T-helper 17 cell (primary cell): ENCODE data around the gene WNT8B. TPM values are rescaled to one million over a fixed set of nuclear protein-coding genes. Genes with fewer than 3 reads are reported as not detected.
A peak's percentile ranks its signal among the peaks of the same experiment; 100 is the strongest.

Experiments used
- ATAC-seq: fragments of 150-1000 bp; cut with Tn5 transposase; 2 replicates; pipeline ENCODE4 v1.10.0; 2021; ENCODE audit warnings: mild to moderate bottlenecking, moderate library complexity
- DNase-seq, 3 donors: peaks; one replicate each; pipeline versions ENCODE4 v3.0.0 to v3.0.0-alpha.2; 2020 to 2021
- H3K9me3 ChIP-seq: one replicate; pipeline ENCODE4 v1.7.0; 2013; ENCODE audit warnings: low read length, mild to moderate bottlenecking; ENCODE audit not compliant: control insufficient read depth, poor library complexity, severe bottlenecking
- H3K27ac Mint-ChIP-seq: one replicate; pipeline ENCODE4 v1.8.0; 2022; ENCODE audit warnings: mild to moderate bottlenecking, moderate library complexity, mixed read lengths
- H3K27me3 Mint-ChIP-seq: one replicate; pipeline ENCODE4 v1.8.0; 2022; ENCODE audit warnings: mixed read lengths
- H3K36me3 Mint-ChIP-seq: one replicate; pipeline ENCODE4 v1.8.0; 2022; ENCODE audit warnings: low read depth, mixed read lengths
- H3K4me1 Mint-ChIP-seq: one replicate; pipeline ENCODE4 v1.8.0; 2022; ENCODE audit warnings: mild to moderate bottlenecking, mixed read lengths
- H3K4me3 Mint-ChIP-seq: one replicate; pipeline ENCODE4 v1.8.0; 2022; ENCODE audit warnings: mild to moderate bottlenecking, moderate library complexity, mixed read lengths
- total RNA-seq, 4 donors: library from RNA in 2 of 4; stranded (reverse) in 2 of 4; gene quantifications; one replicate each; pipeline ENCODE4 v1.2.3 and lab custom pipeline; 2022 to 2026

The WNT8B gene
- total RNA-seq, 2 donors from 2014 or later, result not detected

DNA sequence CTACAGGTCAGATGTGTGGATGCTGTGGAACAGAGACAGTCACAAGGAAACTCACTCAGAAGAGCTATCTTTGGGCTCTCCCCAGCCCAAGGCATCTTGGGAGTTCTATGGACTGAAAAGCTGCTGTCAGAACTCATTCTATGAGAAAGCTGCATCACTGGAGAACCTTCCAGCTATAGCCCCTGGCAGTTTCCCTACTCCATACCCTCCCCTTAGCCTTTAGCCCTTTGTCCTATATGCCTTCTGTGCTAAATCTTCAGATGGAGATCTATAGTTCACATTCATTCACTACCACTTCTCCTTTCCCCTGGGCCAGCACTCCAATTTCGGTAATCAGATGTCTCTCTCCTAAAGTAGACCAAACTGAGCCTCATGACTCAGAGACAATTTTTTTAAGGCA lies 6.9 kb downstream of the WNT8B start:
- Mint-ChIP-seq H3K36me3 (peaks cover 2% of the 10 kb centered on the region), H3K27me3 (peaks cover 31% of the 10 kb centered on the region), H3K27ac (no peak overlapping the region), H3K4me3 (no peak overlapping the region), H3K4me1 (no peaks in the 10 kb centered on the region)
- H3K9me3 ChIP-seq, result no peaks in the 10 kb centered on the region
- DNase-seq (no peak), ATAC-seq (no peak)

DNA sequence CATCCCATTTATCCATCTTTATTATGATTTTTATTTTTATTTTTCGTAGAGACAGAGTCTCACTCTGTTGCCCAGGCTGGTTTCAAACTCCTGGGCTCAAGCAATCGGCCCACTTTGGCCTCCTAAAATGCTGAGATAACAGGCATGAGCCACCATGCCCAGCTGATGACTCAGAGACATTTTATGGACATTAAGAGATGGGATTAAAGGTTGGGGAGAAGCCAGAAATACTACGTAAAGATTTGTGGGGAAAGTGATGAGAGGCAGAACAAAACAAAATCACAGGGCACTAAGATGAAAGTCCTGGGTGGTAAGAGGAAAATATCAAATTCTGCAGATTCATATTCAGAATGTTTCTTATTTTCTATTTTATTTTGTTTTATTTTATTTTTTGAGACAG lies 7.6 kb downstream of the WNT8B start:
- no peak overlapping the region for H3K4me3 Mint-ChIP-seq

DNA sequence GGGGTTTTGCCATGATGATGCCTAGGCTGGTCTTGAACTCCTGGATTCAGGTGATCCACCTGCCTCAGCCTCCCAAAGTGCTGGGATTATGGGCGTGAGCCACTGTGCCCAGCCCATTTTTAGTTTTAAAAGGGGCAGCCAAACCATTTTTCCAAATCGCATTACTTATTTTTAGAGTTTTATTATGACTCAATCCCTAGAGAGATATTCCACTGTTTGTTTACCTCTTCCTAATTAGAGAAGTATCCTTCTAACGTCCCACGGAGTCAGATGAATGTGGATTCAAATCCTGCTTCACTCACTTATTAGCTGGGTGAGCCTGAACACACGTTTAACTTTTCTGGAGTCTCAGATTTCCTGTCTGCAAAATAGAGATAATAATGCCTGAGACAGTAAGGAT lies 15.2 kb downstream of the WNT8B start:
- peaks cover 2% of the 10 kb centered on the region for H3K36me3 Mint-ChIP-seq
- no peaks in the 10 kb centered on the region for H3K9me3 ChIP-seq
- H3K27me3 Mint-ChIP-seq, result peaks cover 41% of the 10 kb centered on the region
- no peak for DNase-seq
- H3K4me1 Mint-ChIP-seq, result peaks cover 12% of the 10 kb centered on the region
- H3K4me3 Mint-ChIP-seq, result no peak overlapping the region
- ATAC-seq, result no peak
- no peak overlapping the region for H3K27ac Mint-ChIP-seq

More for the DNA sequence above, 7.6 kb downstream of the WNT8B start:
- DNase-seq, result no peak
- peaks cover 2% of the 10 kb centered on the region for H3K36me3 Mint-ChIP-seq
- no peaks in the 10 kb centered on the region for H3K9me3 ChIP-seq
- H3K27ac Mint-ChIP-seq, result no peak overlapping the region
- no peak for ATAC-seq
- no peaks in the 10 kb centered on the region for H3K4me1 Mint-ChIP-seq
- peaks cover 31% of the 10 kb centered on the region for H3K27me3 Mint-ChIP-seq

DNA sequence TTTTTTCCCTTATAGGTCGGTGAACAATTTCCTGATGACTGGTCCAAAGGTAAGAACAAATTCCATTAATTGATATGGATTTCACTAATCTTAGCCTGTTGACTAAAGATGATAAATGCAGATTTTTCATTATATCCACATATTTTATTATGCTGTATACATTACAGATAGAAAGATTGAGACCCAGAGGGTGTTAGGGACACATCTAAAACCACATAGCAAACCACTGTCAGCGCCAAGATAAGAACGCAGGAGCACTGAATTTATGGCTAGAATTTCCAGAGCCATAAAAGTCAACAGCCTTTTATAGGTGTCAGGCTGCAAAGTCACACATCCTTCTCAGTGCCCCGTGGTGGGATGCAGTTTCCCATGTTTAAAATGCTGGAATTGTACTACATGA lies 16.2 kb downstream of the WNT8B start:
- Mint-ChIP-seq H3K27ac (no peak overlapping the region), H3K4me1 (peaks cover 15% of the 10 kb centered on the region), H3K27me3 (peaks cover 34% of the 10 kb centered on the region), H3K36me3 (peaks cover 2% of the 10 kb centered on the region), H3K4me3 (no peak overlapping the region)
- no peaks in the 10 kb centered on the region for H3K9me3 ChIP-seq
- no peak for ATAC-seq
- no peak for DNase-seq

DNA sequence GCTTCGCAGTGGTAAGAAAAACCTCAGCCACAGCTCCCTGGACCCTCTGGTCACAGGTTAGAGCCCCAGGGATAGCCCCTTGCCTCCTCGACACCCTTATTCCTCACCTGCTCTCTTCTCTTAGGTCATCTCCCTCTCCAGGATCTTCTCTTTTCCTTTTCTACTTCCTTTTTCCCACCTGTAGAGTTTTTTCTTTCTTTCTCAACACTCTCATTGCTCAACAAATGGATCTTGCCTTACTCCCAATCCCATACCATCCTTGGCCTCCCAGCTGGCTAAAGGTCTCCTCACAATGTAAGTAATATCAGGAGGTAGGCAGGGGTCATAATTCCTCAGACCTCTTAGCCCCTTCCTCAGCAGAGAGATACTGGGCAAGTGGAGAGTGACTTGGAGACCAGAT lies 17.2 kb downstream of the WNT8B start:
- H3K9me3 ChIP-seq, result no peaks in the 10 kb centered on the region
- H3K4me3 Mint-ChIP-seq, result no peak overlapping the region
- DNase-seq (no peak), ATAC-seq (no peak)
- H3K36me3 Mint-ChIP-seq, result peaks cover 2% of the 10 kb centered on the region
- H3K27me3 Mint-ChIP-seq, result peaks cover 29% of the 10 kb centered on the region
- H3K27ac Mint-ChIP-seq, result no peak overlapping the region
- peaks cover 15% of the 10 kb centered on the region for H3K4me1 Mint-ChIP-seq

DNA sequence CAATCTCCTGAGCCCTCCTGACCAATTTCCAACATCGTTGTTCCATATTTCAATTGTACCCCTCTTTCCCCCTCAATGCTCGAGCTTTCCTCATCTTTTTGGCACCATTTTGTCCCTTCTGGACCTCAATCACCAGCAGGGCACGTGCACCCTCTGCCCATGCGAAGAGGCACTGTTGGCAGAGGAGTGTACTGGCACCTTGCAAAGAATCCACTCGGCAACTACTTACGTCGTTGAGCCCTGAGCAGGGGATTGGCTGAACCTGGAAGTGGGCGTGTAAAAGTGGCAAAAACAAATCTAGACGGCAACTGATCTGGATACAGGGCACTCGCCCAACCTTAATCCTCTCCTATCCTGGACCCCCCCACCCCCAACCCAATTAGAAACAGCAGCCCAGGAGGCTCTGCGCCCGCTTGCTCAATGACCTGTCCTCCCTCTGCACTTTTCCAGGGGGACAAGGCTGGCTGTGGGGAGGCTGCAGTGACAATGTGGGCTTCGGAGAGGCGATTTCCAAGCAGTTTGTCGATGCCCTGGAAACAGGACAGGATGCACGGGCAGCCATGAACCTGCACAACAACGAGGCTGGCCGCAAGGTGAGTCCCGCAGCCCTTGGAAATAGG lies 18.8 kb downstream of the WNT8B start:
- ATAC-seq (peak; percentile 95), DNase-seq (peak; percentile 61 to 92 (median 80))
- Mint-ChIP-seq H3K27me3 (peaks cover 29% of the 10 kb centered on the region), H3K4me1 (peaks cover 15% of the 10 kb centered on the region), H3K4me3 (peak overlapping the region; percentile 90), H3K27ac (no peak overlapping the region), H3K36me3 (peaks cover 5% of the 10 kb centered on the region)
- no peaks in the 10 kb centered on the region for H3K9me3 ChIP-seq

DNA sequence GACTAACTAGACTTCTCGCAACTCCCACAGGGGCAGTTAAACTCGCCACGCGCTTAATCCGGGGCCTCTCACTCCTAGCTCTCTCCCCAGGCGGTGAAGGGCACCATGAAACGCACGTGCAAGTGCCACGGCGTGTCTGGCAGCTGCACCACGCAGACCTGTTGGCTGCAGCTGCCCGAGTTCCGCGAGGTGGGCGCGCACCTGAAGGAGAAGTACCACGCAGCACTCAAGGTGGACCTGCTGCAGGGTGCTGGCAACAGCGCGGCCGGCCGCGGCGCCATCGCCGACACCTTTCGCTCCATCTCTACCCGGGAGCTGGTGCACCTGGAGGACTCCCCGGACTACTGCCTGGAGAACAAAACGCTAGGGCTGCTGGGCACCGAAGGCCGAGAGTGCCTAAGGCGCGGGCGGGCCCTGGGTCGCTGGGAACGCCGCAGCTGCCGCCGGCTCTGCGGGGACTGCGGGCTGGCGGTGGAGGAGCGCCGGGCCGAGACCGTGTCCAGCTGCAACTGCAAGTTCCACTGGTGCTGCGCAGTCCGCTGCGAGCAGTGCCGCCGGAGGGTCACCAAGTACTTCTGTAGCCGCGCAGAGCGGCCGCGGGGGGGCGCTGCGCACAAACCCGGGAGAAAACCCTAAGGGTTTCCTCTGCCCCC lies 19.5 kb downstream of the WNT8B start:
- no peak overlapping the region for H3K27ac Mint-ChIP-seq
- ATAC-seq, result peak; percentile 69
- H3K36me3 Mint-ChIP-seq, result peaks cover 5% of the 10 kb centered on the region
- H3K9me3 ChIP-seq, result no peaks in the 10 kb centered on the region
- H3K27me3 Mint-ChIP-seq, result peaks cover 29% of the 10 kb centered on the region
- peak; percentile 50 to 63 (median 51) for DNase-seq
- peaks cover 15% of the 10 kb centered on the region for H3K4me1 Mint-ChIP-seq
- peak overlapping the region; percentile 90 for H3K4me3 Mint-ChIP-seq

DNA sequence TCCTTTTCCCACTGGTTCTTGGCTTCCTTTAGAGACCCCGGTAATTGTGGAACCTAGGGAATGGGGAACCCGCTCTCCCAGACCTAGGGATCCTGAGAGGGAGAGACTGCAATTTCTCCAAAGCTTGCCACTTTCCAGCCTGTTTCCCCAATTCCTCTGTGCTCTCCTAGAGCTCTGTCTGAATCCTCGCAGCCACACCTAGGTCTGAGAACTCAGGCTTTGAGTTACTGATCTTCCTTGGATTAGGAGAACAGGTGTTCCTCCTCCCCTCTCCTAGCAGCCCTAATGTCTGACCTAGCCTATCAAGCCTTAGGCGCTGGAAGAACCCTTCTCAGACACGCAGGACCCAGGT lies 20.0 kb downstream of the WNT8B start:
- no peak for DNase-seq
- peaks cover 29% of the 10 kb centered on the region for H3K27me3 Mint-ChIP-seq
- no peak for ATAC-seq
- no peaks in the 10 kb centered on the region for H3K9me3 ChIP-seq
- peaks cover 15% of the 10 kb centered on the region for H3K4me1 Mint-ChIP-seq
- peak overlapping the region; percentile 90 for H3K4me3 Mint-ChIP-seq
- H3K27ac Mint-ChIP-seq, result no peak overlapping the region
- peaks cover 5% of the 10 kb centered on the region for H3K36me3 Mint-ChIP-seq

DNA sequence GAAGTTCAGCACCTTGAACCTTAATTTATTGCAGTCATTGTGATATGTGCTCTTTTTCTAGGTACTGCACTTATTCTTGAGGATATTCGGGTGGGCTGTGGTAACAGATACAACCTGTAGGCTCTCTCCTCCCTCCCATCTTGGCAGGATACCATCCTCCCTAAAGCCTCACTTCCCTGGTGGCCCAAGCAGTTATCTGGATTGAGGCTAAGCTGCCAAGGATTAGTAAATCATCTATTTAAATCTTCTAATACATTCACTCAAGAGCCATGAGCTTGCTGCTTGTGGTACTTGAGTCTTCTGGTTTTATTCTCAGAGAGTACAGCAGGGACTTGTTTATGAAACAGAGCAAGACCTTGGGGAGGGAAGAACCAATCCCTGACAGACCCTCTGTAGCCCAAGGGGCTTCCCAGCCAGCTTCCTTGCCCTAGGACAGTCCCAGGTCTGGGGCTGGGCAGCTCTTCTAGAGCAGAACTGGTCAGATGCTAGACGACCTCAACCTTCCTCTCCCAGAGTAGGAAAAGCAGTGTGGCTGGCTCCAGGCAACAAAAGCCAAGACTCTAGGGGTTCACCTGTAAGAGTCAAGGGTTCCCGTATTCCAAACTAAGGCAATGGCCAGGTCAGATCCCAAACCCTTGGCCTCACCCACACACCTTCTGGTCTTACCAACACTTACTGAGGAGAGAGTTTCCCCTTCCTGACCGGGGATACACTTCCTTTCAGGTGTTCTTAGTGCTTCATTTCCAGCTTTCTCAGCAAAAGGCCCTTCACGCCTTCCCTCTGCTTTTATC lies 21.3 kb downstream of the WNT8B start:
- no peaks in the 10 kb centered on the region for H3K9me3 ChIP-seq
- Mint-ChIP-seq H3K27ac (no peak overlapping the region), H3K4me1 (peaks cover 15% of the 10 kb centered on the region), H3K27me3 (peaks cover 25% of the 10 kb centered on the region), H3K36me3 (peaks cover 7% of the 10 kb centered on the region), H3K4me3 (no peak overlapping the region)
- ATAC-seq (no peak), DNase-seq (no peak)

DNA sequence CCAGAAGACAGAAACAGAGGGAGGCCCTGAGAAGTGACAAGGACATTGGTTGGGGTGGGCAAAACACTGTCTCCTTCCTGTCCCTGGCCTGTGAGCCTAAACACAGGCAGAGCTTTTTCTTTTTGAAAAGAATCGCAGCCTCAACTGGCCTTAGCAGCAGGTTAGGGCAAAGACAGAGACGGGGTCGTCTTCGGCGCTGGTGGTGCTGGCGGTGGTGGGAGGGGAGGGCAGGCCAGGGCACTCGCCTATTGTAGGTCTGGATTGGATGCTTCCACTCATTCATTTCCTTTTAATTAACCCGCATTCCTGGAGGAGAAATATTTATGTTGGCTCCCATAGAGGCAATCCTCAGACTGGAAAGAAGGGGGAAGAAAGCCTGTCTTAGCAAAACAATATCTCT lies 22.6 kb downstream of the WNT8B start:
- H3K9me3 ChIP-seq, result no peaks in the 10 kb centered on the region
- no peak overlapping the region for H3K4me3 Mint-ChIP-seq
- H3K36me3 Mint-ChIP-seq, result peaks cover 15% of the 10 kb centered on the region
- no peak for ATAC-seq
- H3K27me3 Mint-ChIP-seq, result peaks cover 12% of the 10 kb centered on the region
- no peak for DNase-seq
- peaks cover 15% of the 10 kb centered on the region for H3K4me1 Mint-ChIP-seq
- peak overlapping the region; percentile 41 for H3K27ac Mint-ChIP-seq

DNA sequence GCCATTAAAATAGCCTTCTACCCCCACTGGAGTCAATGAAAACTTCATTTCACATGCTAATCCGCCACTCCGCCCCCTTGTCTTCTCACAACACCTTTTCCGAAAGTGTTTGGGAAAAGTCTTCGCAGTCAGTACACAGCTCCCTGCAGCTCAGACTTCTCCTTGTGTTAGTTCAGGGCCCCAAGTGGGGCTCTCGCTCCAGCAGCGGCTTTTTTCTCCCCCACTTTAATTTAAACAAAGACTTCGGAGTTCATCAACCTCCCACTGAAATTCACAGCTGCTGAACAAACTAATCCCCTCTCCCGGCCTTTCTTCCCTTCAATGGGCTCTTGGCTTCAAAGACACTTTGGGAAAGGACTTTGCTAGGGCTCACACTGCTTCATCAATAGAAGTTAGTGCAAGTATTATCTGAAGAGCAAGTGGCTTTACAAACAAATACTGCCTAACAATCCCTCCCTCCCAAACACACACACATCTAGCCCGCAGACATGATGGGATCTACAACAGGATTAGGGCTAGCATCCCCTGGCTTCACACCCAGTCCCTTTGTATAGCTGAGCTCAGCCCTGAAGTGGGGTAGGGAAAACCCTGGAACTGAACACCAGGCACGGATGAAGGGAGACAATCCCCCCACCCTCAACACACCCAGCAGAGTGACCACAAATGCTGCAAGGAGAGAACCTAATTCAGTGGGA lies 23.1 kb downstream of the WNT8B start:
- peaks cover 15% of the 10 kb centered on the region for H3K4me1 Mint-ChIP-seq
- no peak for ATAC-seq

DNA sequence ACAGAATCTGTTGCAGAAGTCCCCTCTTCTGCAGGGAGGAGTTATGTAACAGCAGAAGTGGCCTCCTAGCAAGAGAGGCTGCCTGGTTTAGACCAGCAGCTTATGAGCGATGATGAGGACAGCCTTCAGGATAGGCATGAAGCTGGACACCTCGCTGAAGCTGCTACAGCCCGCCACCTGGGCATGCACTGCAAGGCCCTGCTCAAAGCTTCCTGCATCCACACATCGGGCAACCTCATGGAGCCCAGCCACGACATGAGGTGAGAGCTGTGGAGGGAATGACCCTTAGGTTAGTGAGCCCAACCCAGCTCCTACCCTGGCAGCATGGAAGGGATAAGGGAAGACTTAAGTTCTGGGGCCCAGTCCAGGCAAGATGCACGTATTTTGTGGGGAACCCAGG lies 24.7 kb downstream of the WNT8B start:
- no peaks in the 10 kb centered on the region for H3K27me3 Mint-ChIP-seq
- H3K4me3 Mint-ChIP-seq, result no peak overlapping the region
- no peak overlapping the region for H3K27ac Mint-ChIP-seq
- peaks cover 5% of the 10 kb centered on the region for H3K4me1 Mint-ChIP-seq
- no peak for ATAC-seq
- no peaks in the 10 kb centered on the region for H3K9me3 ChIP-seq
- DNase-seq, result no peak
- peaks cover 18% of the 10 kb centered on the region for H3K36me3 Mint-ChIP-seq

More for the DNA sequence above, 23.1 kb downstream of the WNT8B start:
- Mint-ChIP-seq H3K4me3 (no peak overlapping the region), H3K36me3 (peaks cover 15% of the 10 kb centered on the region), H3K27ac (peak overlapping the region; percentile 41), H3K27me3 (peaks cover 6% of the 10 kb centered on the region)
- H3K9me3 ChIP-seq, result no peaks in the 10 kb centered on the region
- DNase-seq, result no peak

DNA sequence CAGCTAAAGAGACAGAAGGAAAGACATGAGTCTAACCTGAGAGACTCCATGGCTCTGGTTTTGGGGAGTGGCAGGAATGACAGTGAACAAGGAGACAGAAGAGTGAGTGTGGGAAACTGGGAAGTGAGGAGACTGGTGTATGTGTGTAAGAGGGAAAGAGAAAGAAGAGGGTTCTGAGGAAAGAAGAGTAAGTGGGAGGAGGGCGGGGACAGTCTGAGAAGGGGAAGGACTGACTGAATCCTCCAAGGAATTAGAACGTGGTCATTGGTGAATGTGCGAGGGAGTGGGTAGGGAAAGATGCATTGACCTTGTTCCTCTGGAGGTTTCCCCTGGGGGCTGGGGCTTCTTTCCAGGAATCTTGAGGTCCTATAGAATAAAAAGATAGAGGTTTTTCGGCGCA lies 26.6 kb downstream of the WNT8B start:
- Mint-ChIP-seq H3K4me1 (peaks cover 3% of the 10 kb centered on the region), H3K27me3 (no peaks in the 10 kb centered on the region), H3K4me3 (no peak overlapping the region), H3K27ac (no peak overlapping the region), H3K36me3 (peaks cover 27% of the 10 kb centered on the region)
- H3K9me3 ChIP-seq, result no peaks in the 10 kb centered on the region
- ATAC-seq, result no peak
- no peak for DNase-seq
